Spinal cord (tissue), 10 donors: ENCODE measurements around the gene DYSF. TPM values are rescaled to one million over a fixed set of nuclear protein-coding genes. Genes with fewer than 3 reads are reported as not detected.

Experiments used
- DNase-seq, 6 donors: peaks; one replicate each; pipeline versions ENCODE4 v3.0.0 to v3.0.0-alpha.2; 2013 to 2015; ENCODE audit warnings: low spot score in 6 of 6, low read depth in 4 of 6
- H3K27ac ChIP-seq: one replicate; pipeline ENCODE4 v1.5.1; 2013; ENCODE audit warnings: low read depth, low read length, control low read depth
- H3K27me3 ChIP-seq: one replicate; pipeline ENCODE4 v1.6.1; 2013; ENCODE audit warnings: low read length; ENCODE audit not compliant: control insufficient read depth, insufficient read depth
- H3K36me3 ChIP-seq: one replicate; pipeline ENCODE4 v1.6.1; 2013; ENCODE audit warnings: low read length; ENCODE audit not compliant: control insufficient read depth, insufficient read depth
- H3K4me1 ChIP-seq: one replicate; pipeline ENCODE4 v1.6.1; 2013; ENCODE audit warnings: low read length; ENCODE audit not compliant: control insufficient read depth, insufficient read depth
- H3K4me3 ChIP-seq: one replicate; pipeline ENCODE4 v1.5.1; 2013; ENCODE audit warnings: low read depth, low read length, control low read depth
- H3K9me3 ChIP-seq: one replicate; pipeline ENCODE4 v1.6.1; 2013; ENCODE audit warnings: low read length; ENCODE audit not compliant: control insufficient read depth, insufficient read depth
- WGBS: methylation state at CpG from one replicate; pipeline ENCODE4 v1.1.5; 2013; ENCODE audit warnings: missing lambda C conversion rate; ENCODE audit not compliant: insufficient coverage; 5-methylcytosine and 5-hydroxymethylcytosine counted together
- polyA plus RNA-seq, 2 donors: library from polyadenylated mRNA; unstranded; fragments of 120-200 nt; gene quantifications; one replicate each; pipeline ENCODE4 v1.2.1, GENCODE V29; 2013; ENCODE audit not compliant: insufficient read length in 2 of 2
- total RNA-seq, 2 donors: library from RNA; depleted of rRNA in 1 of 2; stranded (reverse); fragments of 120-200 nt in 1 of 2; fragments of >200 nt in 1 of 2; gene quantifications; one replicate each; pipeline versions ENCODE4 v1.2.3 to v1.2.4, GENCODE V29; 2013 to 2014
- donor health status: healthy.

Gene DYSF
- total and polyA plus RNA-seq, 4 donors: 3.5 to 12.0 (median 6.7) TPM

- H3K27ac ChIP-seq: no peak overlapping the region
- H3K4me3 ChIP-seq: no peak overlapping the region
- no peaks in the 10 kb centered on the region for H3K36me3 ChIP-seq
- no peaks in the 10 kb centered on the region for H3K9me3 ChIP-seq
- 79% methylated on average over 2 of the region's 2 CpGs for WGBS
- H3K27me3 ChIP-seq: no peaks in the 10 kb centered on the region
- no peak for DNase-seq
- no peaks in the 10 kb centered on the region for H3K4me1 ChIP-seq
These were observed 79.0 kb downstream of the DYSF start for GRCh38 chr2:71532327-71532726.

- 67% methylated on average over 1 of the region's 1 CpG for WGBS
- H3K36me3 ChIP-seq: no peaks in the 10 kb centered on the region
- no peak overlapping the region for H3K4me3 ChIP-seq
- H3K27ac ChIP-seq: no peak overlapping the region
- H3K27me3 ChIP-seq: no peaks in the 10 kb centered on the region
- DNase-seq: no peak
- H3K9me3 ChIP-seq: no peaks in the 10 kb centered on the region
- H3K4me1 ChIP-seq: no peaks in the 10 kb centered on the region
These were observed 80.8 kb downstream of the DYSF start for GRCh38 chr2:71534201-71534600.

- Histone ChIP-seq H3K4me3 (no peak overlapping the region), H3K27ac (no peak overlapping the region), H3K36me3 (no peaks in the 10 kb centered on the region), H3K9me3 (no peaks in the 10 kb centered on the region), H3K27me3 (no peaks in the 10 kb centered on the region), H3K4me1 (no peaks in the 10 kb centered on the region)
- WGBS: 92% methylated on average over 2 of the region's 4 CpGs
- no peak for DNase-seq
These were observed 81.5 kb downstream of the DYSF start for GRCh38 chr2:71534826-71535225.

- H3K36me3 ChIP-seq: no peaks in the 10 kb centered on the region
- 89% methylated on average over 6 of the region's 7 CpGs for WGBS
- DNase-seq: no peak
These were observed 82.2 kb downstream of the DYSF start for GRCh38 chr2:71535526-71535925.

GRCh38 chr2:71536226-71536671, 82.9 kb downstream of the DYSF start:
- Histone ChIP-seq H3K27me3 (no peaks in the 10 kb centered on the region), H3K27ac (no peak overlapping the region), H3K4me1 (no peaks in the 10 kb centered on the region), H3K9me3 (no peaks in the 10 kb centered on the region), H3K36me3 (no peaks in the 10 kb centered on the region), H3K4me3 (no peak overlapping the region)
- 71% methylated on average over 5 of the region's 18 CpGs for WGBS
- no peak for DNase-seq

More at GRCh38 chr2:71535526-71535925, 82.2 kb downstream of the DYSF start:
- no peaks in the 10 kb centered on the region for H3K27me3 ChIP-seq
- no peaks in the 10 kb centered on the region for H3K9me3 ChIP-seq
- no peaks in the 10 kb centered on the region for H3K4me1 ChIP-seq
- H3K27ac ChIP-seq: no peak overlapping the region
- H3K4me3 ChIP-seq: no peak overlapping the region

- 91% methylated on average over 3 of the region's 3 CpGs for WGBS
- DNase-seq: no peak
- no peaks in the 10 kb centered on the region for H3K27me3 ChIP-seq
- no peak overlapping the region for H3K4me3 ChIP-seq
- no peak overlapping the region for H3K27ac ChIP-seq
- H3K9me3 ChIP-seq: no peaks in the 10 kb centered on the region
- H3K4me1 ChIP-seq: no peaks in the 10 kb centered on the region
- no peaks in the 10 kb centered on the region for H3K36me3 ChIP-seq
These were observed 84.9 kb downstream of the DYSF start for GRCh38 chr2:71538241-71538640.

GRCh38 chr2:71538656-71539265, 85.4 kb downstream of the DYSF start:
- no peaks in the 10 kb centered on the region for H3K36me3 ChIP-seq
- DNase-seq: no peak
- 81% methylated on average over 10 of the region's 12 CpGs for WGBS
- H3K4me3 ChIP-seq: no peak overlapping the region
- no peak overlapping the region for H3K27ac ChIP-seq
- no peaks in the 10 kb centered on the region for H3K4me1 ChIP-seq
- no peaks in the 10 kb centered on the region for H3K9me3 ChIP-seq
- H3K27me3 ChIP-seq: no peaks in the 10 kb centered on the region

GRCh38 chr2:71540818-71541217, 87.5 kb downstream of the DYSF start:
- Histone ChIP-seq H3K9me3 (no peaks in the 10 kb centered on the region), H3K36me3 (no peaks in the 10 kb centered on the region), H3K27me3 (peaks cover 5% of the 10 kb centered on the region), H3K27ac (no peak overlapping the region), H3K4me1 (peaks cover 3% of the 10 kb centered on the region), H3K4me3 (no peak overlapping the region)
- no peak for DNase-seq
- no CpG with 5 or more reads among the region's 1 CpG for WGBS

GRCh38 chr2:71544919-71545571, 91.7 kb downstream of the DYSF start:
- H3K4me3 ChIP-seq: no peak overlapping the region

More at GRCh38 chr2:71544919-71545571, 91.7 kb downstream of the DYSF start:
- Histone ChIP-seq H3K27me3 (peaks cover 9% of the 10 kb centered on the region), H3K4me1 (peaks cover 6% of the 10 kb centered on the region), H3K36me3 (no peaks in the 10 kb centered on the region), H3K9me3 (no peaks in the 10 kb centered on the region), H3K27ac (no peak overlapping the region)
- DNase-seq: no peak
- 72% methylated on average over 5 of the region's 9 CpGs for WGBS
